Measurements from ENCODE around the gene VPS18. TPM values are rescaled to one million over a fixed set of nuclear protein-coding genes. Genes with fewer than 3 reads are reported as not detected.

Gene VPS18
- total and polyA plus RNA-seq, 5 experiments from 2014 or later: 11.1 to 20.7 (median 19.2) TPM

DNA sequence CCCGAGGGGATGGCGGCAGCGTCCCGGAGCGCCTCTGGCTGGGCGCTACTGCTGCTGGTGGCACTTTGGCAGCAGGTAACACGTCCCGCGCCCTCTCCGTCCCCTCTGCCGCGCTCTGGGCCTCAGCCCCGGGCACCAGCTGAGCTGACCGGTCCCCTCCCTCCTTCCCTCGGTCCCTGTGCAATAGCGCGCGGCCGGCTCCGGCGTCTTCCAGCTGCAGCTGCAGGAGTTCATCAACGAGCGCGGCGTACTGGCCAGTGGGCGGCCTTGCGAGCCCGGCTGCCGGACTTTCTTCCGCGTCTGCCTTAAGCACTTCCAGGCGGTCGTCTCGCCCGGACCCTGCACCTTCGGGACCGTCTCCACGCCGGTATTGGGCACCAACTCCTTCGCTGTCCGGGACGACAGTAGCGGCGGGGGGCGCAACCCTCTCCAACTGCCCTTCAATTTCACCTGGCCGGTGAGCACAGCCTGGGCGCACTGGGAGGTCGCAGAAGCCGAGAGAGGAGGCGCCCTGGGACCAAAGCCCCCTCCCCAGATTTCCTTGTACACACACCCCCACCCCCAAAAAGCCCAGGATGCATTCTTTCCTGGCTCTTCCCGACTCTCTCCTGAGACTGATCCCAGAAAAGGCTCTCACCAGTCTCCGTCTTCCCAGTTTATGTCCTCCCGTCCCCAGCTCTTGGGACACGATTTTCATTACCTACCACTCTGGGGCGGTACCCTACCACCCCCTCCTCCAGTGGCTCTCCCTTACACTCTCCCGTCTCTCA, 35.6 kb downstream of the VPS18 start:
- DNase-seq (no peak), ATAC-seq (no peak)
- Mint-ChIP-seq H3K4me1 (peaks cover 23 to 66% (median 55%) of the 10 kb centered on the region in 4 donors), H3K9me3 (no peaks in the 10 kb centered on the region), H3K27me3 (peaks cover 19 to 64% (median 53%) of the 10 kb centered on the region in 5 donors), H3K36me3 (no peaks in the 10 kb centered on the region), H3K27ac (peak overlapping the region in 1 of 10 donors; percentile 34), H3K4me3 (peak overlapping the region; percentile 69 to 90 (median 83))
- POLR2A ChIA-PET: interaction anchor here (3.7 to 6.9 kb wide), 2 partner anchors 12 to 22 kb away, joined by 17 to 50 read pairs; no protein-coding TSS in a partner anchor

DNA sequence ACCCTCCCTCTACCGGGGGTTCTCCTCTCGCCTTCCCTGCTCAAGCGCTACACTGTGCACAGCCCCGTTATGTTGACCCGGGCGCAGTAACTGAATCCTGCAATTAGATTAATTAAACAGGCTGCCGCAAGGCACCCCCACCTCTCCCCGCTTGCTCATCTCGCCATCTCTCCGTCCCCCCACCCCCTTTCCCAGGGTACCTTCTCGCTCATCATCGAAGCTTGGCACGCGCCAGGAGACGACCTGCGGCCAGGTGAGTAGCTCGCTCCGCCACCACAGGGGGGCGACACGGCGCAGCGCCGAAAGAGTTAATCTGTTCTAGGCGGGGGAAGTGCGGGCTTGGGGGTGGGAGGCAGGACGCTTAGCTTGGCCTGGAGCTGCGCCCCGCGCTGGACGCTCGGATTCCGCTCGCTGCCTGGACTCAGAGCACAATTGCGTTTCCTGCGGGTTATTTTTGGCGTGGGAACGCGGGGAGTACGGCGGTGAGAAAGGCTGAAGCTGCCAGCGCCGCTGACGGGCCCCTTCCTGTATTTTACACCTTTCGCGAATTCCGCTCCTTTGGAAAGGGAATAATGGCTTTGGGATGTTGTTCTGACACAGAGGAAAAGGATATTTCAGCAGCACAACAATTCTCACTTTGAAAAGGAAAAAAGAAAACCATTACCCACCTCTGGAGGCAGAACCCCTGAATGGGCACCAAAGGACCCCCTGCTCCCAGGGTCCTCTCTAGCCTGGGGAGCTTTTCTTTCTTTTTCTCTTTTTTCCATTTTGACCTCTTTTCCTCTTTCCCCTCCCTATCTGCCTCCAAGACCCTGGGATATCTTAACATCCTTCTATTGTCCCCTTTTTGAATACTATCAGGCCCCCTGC, 36.4 kb downstream of the VPS18 start:
- peaks cover 14 to 58% (median 49%) of the 10 kb centered on the region in 5 donors for H3K27me3 Mint-ChIP-seq

DNA sequence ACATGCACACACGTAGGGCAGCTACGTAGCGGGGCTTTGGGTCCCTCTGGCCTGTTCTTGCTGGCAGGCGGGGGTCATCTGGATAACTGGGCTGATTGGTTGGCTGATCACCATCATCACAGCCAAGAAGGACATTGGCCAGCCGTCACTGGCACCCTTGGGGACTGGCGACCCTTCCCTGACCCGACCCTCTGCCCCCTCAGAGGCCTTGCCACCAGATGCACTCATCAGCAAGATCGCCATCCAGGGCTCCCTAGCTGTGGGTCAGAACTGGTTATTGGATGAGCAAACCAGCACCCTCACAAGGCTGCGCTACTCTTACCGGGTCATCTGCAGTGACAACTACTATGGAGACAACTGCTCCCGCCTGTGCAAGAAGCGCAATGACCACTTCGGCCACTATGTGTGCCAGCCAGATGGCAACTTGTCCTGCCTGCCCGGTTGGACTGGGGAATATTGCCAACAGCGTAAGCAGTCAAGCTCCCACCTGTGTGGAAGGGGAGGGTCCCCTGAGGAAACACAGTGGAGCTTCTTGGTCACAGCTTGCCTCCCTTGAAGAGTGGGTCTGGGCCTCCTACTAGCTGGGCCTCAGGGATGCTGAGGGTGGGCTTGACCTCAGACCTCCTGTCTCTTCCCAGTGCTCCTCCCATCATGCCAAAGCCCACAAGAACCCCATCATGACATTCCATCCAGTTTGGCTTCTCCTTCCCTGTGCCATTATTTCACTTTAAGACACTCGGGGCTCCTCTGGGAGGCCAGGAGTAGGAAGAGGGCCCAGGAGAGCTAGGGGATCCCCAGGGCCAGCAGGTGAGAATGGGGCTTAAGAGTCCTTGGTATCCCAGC, 37.3 kb downstream of the VPS18 start:
- DNase-seq: no peak
- H3K27me3 Mint-ChIP-seq: peaks cover 14 to 51% (median 45%) of the 10 kb centered on the region in 5 donors
- no peak overlapping the region for H3K27ac Mint-ChIP-seq
- peak overlapping the region in 9 of 10 donors; percentile 75 to 90 (median 83) for H3K4me3 Mint-ChIP-seq
- H3K9me3 Mint-ChIP-seq: no peaks in the 10 kb centered on the region
- H3K4me1 Mint-ChIP-seq: peaks cover 23 to 50% (median 44%) of the 10 kb centered on the region in 4 donors
- ATAC-seq: no peak
- POLR2A ChIA-PET: interaction anchor here (1.7 to 6.9 kb wide), 3 partner anchors 10 to 25 kb away, joined by 6 to 50 read pairs (median 17); no protein-coding TSS in a partner anchor
- H3K36me3 Mint-ChIP-seq: no peaks in the 10 kb centered on the region

More for the DNA sequence above, 36.4 kb downstream of the VPS18 start:
- POLR2A ChIA-PET: interaction anchor here (3.7 to 6.9 kb wide), 2 partner anchors 11 to 23 kb away, joined by 17 to 50 read pairs; no protein-coding TSS in a partner anchor
- ATAC-seq: peak; percentile 21 to 38
- peak in 5 of 10 donors; percentile 38 to 54 (median 43) for DNase-seq
- Mint-ChIP-seq H3K36me3 (no peaks in the 10 kb centered on the region), H3K4me3 (peak overlapping the region; percentile 69 to 90 (median 82)), H3K4me1 (peaks cover 23 to 58% (median 50%) of the 10 kb centered on the region in 4 donors), H3K9me3 (no peaks in the 10 kb centered on the region), H3K27ac (peak overlapping the region in 2 of 10 donors; percentile 34 to 42)

DNA sequence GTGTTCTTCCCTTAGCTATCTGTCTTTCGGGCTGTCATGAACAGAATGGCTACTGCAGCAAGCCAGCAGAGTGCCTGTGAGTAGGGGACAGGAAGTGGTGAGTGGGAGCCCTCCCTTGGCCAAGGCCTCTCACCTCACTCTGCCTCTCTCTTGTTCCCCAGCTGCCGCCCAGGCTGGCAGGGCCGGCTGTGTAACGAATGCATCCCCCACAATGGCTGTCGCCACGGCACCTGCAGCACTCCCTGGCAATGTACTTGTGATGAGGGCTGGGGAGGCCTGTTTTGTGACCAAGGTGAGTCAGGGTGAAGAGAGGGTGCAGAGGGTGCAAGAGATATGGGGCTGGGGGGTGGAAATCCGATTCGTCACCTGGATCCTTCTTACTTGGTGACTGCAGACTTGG, 37.9 kb downstream of the VPS18 start:
- DNase-seq: no peak
- Mint-ChIP-seq H3K4me1 (peaks cover 20 to 43% (median 38%) of the 10 kb centered on the region in 4 donors), H3K27ac (no peak overlapping the region), H3K36me3 (no peaks in the 10 kb centered on the region), H3K4me3 (peak overlapping the region in 2 of 10 donors; percentile 16 to 29), H3K9me3 (no peaks in the 10 kb centered on the region), H3K27me3 (peaks cover 11 to 44% (median 38%) of the 10 kb centered on the region in 5 donors)
- ATAC-seq: no peak
- POLR2A ChIA-PET: interaction anchor here (1.7 to 6.9 kb wide), 2 partner anchors 10 to 25 kb away, joined by 6 to 50 read pairs; no protein-coding TSS in a partner anchor

DNA sequence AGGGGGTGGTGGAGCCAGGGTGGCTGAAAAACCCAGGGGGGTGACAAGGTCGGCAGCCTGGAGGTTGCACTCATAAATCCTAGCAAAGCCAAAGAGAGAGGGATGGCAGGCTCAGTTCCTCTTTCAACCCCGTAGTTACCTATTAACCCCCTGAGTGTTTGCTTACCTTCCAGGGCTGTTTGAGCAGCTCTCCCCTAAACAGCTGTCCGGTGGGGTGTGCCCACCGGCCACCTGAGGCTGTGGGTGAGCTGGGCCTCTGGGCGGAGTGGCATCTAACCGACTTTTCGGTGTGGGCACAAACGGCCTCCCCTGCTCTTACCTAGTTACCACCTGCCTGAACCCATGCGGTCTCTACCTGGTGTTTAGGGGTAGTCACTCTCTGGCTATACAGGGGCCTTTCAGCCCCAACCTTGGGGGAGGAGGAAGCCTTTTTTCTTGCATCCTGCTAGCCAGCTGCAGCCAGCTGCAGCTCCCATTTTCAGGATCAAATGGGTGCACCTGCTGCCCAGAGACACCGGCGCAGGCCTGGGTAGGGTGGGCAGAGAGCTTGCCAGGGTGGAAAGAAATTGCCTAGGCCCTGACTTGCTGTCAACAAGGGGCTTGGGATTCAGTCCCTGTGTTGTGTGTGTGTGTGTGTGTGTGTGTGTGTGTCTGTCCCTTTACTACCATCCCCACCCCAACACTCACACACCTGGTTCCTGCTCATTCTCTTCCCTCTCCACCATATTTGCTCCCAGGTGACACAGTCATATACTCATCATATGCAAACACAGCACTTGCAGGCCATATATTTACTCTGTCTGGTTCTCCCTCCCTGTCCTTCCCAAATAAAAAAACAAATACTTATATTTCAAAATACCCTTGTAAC, 38.6 kb downstream of the VPS18 start:
- POLR2A ChIA-PET: interaction anchor here (0.6 to 6.9 kb wide), 3 partner anchors 9 to 74 kb away, joined by 4 to 50 read pairs (median 6); no protein-coding TSS in a partner anchor
- peak overlapping the region in 1 of 10 donors; percentile 29 for H3K4me3 Mint-ChIP-seq
- ATAC-seq: no peak

DNA sequence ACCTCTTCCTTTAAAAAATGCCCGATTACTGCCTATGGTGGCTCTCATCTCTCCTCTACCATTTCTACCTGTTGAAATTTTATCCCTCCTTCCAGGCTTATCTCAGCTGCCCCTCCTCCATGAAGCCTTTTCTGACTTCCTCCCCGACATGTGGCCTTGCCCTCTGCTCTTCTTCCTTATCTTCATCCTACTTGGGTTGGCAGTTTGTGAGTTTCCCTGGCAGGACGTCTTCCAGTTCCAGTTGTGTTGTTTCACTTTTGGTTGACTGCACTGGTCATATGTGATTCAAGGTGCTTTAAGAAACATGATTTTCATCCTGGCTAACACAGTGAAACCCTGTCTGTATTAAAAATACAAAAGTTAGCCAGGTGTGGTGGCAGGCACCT, 39.3 kb downstream of the VPS18 start:
- POLR2A ChIA-PET: interaction anchor here (0.7 to 6.9 kb wide), 3 partner anchors 8 to 18 kb away, joined by 6 to 50 read pairs (median 7); no protein-coding TSS in a partner anchor
- no peak for DNase-seq
- Mint-ChIP-seq H3K4me1 (peaks cover 20 to 37% (median 34%) of the 10 kb centered on the region in 4 donors), H3K9me3 (no peaks in the 10 kb centered on the region), H3K27ac (no peak overlapping the region), H3K27me3 (peaks cover 10 to 40% (median 36%) of the 10 kb centered on the region in 5 donors), H3K4me3 (no peak overlapping the region), H3K36me3 (no peaks in the 10 kb centered on the region)
- no peak for ATAC-seq

More for the DNA sequence above, 38.6 kb downstream of the VPS18 start:
- Mint-ChIP-seq H3K9me3 (no peaks in the 10 kb centered on the region), H3K27me3 (peaks cover 10 to 40% (median 36%) of the 10 kb centered on the region in 5 donors), H3K4me1 (peaks cover 18 to 39% (median 35%) of the 10 kb centered on the region in 4 donors), H3K27ac (no peak overlapping the region), H3K36me3 (no peaks in the 10 kb centered on the region)
- DNase-seq: no peak

DNA sequence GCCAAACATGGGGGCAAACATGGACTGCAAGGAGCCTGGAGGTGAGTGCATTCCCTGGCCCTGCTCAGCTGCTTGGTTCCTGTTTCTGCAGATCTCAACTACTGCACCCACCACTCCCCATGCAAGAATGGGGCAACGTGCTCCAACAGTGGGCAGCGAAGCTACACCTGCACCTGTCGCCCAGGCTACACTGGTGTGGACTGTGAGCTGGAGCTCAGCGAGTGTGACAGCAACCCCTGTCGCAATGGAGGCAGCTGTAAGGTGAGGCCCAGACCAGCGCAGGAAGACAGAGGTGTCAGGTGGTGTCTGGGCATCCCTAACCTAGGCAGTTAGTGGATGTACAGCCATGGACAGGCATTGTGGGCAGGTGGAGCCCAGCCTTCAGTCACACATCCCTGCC, 40.2 kb downstream of the VPS18 start:
- H3K27ac Mint-ChIP-seq: no peak overlapping the region
- ATAC-seq (no peak), DNase-seq (no peak)
- H3K4me1 Mint-ChIP-seq: peaks cover 18 to 34% (median 28%) of the 10 kb centered on the region in 4 donors
- H3K4me3 Mint-ChIP-seq: no peak overlapping the region
- H3K27me3 Mint-ChIP-seq: peaks cover 9 to 34% (median 29%) of the 10 kb centered on the region in 5 donors
- no peaks in the 10 kb centered on the region for H3K36me3 Mint-ChIP-seq
- POLR2A ChIA-PET: no interaction called here
- H3K9me3 Mint-ChIP-seq: no peaks in the 10 kb centered on the region

DNA sequence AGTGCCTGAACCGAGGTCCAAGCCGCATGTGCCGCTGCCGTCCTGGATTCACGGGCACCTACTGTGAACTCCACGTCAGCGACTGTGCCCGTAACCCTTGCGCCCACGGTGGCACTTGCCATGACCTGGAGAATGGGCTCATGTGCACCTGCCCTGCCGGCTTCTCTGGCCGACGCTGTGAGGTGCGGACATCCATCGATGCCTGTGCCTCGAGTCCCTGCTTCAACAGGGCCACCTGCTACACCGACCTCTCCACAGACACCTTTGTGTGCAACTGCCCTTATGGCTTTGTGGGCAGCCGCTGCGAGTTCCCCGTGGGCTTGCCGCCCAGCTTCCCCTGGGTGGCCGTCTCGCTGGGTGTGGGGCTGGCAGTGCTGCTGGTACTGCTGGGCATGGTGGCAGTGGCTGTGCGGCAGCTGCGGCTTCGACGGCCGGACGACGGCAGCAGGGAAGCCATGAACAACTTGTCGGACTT, 42.0 kb downstream of the VPS18 start:
- H3K27ac Mint-ChIP-seq: no peak overlapping the region
- H3K4me3 Mint-ChIP-seq: no peak overlapping the region
- H3K9me3 Mint-ChIP-seq: no peaks in the 10 kb centered on the region
- ATAC-seq (no peak), DNase-seq (no peak)
- POLR2A ChIA-PET: interaction anchor here (0.5 to 1.2 kb wide), 3 partner anchors 16 to 494 kb away, joined by 3 to 10 read pairs (median 4); no protein-coding TSS in a partner anchor
- H3K36me3 Mint-ChIP-seq: no peaks in the 10 kb centered on the region
- peaks cover 18 to 31% (median 26%) of the 10 kb centered on the region in 4 donors for H3K4me1 Mint-ChIP-seq
- H3K27me3 Mint-ChIP-seq: peaks cover 0 to 18% (median 13%) of the 10 kb centered on the region in 5 donors

DNA sequence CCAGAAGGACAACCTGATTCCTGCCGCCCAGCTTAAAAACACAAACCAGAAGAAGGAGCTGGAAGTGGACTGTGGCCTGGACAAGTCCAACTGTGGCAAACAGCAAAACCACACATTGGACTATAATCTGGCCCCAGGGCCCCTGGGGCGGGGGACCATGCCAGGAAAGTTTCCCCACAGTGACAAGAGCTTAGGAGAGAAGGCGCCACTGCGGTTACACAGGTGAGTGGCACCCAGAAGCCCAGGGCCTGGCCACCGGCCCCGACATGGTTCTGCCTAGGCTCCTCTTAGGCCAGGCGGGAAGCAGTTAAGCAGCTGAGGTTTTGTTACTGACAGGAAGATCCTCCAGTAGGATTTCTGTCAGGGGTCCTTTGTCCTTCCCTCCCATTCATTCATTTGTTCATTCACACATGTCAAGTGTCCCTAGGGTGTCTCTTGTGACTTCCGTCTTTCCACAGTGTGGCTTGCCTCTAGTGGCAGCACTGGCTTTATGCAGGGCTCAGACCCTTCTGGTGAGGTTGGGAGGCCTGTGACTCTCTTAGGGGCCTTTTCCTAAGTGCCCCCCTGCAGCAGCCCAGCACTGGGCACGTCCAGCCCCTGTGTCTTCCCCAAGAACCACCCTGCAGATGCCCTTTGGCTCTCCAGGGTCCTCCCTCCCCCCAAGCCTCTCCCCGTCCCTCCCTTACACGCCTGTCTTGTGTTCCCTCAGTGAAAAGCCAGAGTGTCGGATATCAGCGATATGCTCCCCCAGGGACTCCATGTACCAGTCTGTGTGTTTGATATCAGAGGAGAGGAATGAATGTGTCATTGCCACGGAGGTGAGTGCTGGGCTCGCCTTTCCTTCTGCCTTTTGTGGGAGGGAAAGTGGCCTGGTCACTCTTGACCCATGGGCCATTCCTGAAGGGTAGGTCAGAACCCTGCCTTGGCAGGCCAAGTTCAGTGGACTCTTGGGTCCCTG, 42.7 kb downstream of the VPS18 start:
- H3K27ac Mint-ChIP-seq: peak overlapping the region in 1 of 10 donors; percentile 68
- POLR2A ChIA-PET: interaction anchor here (0.6 to 1.2 kb wide), 2 partner anchors 17 to 30 kb away, joined by 3 to 10 read pairs; no protein-coding TSS in a partner anchor
- H3K4me3 Mint-ChIP-seq: no peak overlapping the region
- no peak for DNase-seq
- no peaks in the 10 kb centered on the region for H3K36me3 Mint-ChIP-seq
- no peak for ATAC-seq
- peaks cover 0 to 11% (median 5%) of the 10 kb centered on the region in 5 donors for H3K27me3 Mint-ChIP-seq
- H3K4me1 Mint-ChIP-seq: peaks cover 15 to 27% (median 22%) of the 10 kb centered on the region in 4 donors
- H3K9me3 Mint-ChIP-seq: no peaks in the 10 kb centered on the region
